HG03064 (cell line): ENCODE measurements around the gene STAT6.

Source experiments
- ATAC-seq: cut with Tn5 transposase; IDR thresholded peaks from one replicate; pipeline ENCODE4 v1.9.1; 2021; ENCODE audit warnings: low read depth; ENCODE audit not compliant: unreplicated experiment

The STAT6 gene

DNA sequence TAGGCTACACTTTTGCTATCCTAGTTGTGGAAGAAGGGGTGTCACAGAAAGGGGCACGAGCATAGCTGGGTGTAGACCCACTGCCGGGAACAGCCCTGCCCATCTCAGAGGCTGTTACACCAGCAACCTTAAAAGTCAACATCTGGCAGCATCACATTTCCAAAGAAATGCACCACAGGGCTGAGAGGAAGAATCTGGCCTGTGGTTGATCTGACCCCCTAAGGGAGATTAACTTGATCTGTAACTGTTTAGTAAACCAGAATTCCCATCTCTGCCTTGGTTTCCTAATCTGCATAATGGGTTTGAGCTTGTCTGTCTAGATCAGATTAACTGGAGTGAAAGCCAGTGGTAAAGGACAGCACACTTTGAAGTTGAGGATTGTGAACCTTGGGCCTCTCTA, 34.9 kb upstream of the STAT6 start:
- no peak for ATAC-seq

DNA sequence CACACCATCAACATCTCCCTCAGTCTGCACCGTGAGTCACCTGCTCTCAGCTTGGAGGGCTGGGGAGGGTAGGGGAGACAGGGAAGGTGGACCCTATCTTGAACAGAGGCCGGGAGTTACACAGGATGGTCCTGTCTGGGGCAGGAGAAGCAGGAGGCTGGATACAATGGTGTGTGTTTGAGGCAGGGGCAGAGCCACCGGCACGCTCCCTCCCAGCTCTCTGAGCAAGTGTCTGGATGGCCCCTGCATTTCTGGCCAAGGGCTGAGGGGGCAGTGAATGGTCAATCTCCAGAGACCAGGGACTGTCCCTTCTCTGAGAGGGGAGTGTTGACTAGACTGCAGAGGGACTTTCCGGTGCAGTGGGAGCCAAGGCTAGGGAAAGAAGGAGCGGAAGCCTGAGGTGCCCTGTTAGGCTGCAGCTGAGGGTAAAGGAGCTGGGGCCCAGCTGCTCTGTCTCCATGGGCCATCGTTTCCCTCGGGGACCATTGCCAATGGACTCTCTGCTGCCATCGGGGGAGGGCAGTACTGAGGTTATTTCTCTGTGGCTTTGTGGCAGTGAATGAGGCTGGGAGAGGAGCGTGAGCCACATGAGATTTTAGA, 34.4 kb upstream of the STAT6 start:
- no peak for ATAC-seq

DNA sequence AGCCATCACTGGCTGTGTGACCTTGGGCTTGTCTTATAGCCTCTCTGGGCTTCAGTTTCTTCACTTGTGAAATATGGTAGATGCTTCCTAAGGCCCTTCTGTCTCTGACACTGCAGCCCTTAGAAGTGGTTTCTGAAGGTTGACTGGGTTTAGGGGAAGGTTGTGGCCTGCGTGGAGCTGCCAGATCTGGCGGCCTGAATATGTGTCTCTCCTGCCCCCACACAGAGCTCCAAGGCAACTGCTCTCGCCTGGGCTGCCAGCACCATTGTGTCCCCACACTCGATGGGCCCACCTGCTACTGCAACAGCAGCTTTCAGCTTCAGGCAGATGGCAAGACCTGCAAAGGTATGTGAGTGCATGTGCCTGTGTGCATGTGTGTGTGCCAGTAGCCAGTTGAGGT, 32.3 kb upstream of the STAT6 start:
- ATAC-seq, result no peak

DNA sequence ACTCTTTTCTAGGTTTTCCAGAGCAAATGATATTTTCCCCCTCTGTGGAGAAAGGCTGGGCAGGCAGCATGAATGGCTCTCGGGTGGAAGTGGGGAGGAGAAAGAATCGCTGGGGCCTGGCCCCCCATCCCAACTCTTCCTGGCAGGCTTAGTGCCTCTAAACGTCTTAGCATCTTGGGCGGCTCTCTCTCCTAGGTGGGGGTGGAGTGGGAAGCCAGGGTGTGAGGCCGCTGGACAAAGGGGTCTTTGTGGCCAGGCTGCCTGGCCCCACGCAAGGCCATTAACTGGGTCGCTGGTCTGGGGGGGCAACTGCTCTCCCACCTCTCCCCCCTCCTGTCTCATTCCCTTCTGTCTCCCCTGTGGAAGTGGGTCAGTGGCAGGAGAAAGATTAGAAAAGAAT, 31.6 kb upstream of the STAT6 start:
- ATAC-seq, result no peak

DNA sequence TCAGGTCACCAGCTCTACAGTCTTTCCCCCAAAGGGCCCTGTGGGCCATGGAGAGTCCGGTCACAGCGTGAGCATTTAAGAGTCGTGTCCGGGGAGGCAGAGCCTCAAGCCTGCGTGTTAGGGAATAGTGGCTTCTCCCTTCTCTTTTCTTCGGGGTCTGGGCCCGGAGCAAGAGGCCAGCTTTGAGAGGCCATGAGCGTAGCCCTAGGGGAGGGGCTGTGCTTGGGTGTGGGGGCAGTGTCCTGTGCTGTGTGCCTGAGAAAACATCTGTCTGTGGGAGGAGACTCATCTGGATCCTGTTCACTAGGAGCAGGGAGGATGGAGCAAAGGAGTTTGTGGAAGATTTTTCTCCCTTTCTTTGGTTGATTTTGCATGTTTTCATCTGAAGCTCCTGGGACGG, 31.0 kb upstream of the STAT6 start:
- ATAC-seq, result no peak

DNA sequence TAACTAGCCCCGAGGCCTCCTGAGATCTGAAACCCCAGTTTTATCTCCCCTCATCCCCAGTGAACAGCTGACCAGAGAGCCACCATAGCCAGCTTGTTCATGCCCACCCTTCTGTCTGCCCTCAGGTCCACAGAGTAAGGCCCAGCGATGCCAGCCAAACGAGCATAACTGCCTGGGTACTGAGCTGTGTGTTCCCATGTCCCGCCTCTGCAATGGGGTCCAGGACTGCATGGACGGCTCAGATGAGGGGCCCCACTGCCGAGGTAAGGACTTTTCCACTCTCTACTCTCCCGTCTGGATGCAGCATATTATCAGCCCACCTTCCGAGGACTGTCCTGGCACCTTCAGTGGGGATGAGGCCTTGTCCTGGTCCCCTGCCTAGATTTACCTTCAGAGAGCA, 30.1 kb upstream of the STAT6 start:
- ATAC-seq, result no peak

DNA sequence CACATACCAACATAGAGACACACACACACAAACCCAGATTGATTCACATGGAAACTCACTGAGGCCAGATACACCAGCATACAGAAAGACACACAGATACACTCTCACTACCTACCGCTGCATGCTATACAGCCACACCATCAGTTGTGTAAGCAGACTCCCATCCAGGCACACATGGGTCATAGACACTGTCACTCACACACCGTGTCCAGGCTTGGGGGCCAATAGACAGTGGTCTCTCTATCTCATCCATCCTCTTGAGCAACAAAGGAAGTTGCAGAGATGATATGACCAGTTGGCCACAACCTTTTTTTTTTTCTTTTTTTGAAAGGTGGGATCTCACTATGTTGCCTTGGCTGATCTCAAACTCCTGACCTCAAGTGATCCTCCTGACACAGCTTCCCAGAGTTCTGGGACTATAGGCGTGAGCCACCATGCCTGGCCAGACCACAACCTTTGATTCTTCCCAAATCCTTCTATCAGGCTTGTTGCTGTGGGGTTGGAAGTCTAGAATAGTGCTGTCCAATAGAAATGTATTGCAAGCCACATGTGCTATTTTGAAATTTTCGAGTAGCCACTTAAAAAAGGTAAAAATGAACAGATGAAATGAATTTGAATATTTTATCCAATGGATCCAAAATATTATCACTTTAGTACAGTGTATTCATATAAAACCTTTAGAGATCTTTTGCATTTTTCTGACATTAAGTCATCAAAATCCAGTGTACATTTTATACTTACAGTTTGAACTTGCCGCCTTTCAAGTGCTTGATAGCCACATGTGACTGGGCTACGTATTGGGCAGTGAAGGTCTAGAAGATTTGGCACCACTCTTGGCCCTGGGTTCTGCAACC, 28.9 kb upstream of the STAT6 start:
- no peak for ATAC-seq

DNA sequence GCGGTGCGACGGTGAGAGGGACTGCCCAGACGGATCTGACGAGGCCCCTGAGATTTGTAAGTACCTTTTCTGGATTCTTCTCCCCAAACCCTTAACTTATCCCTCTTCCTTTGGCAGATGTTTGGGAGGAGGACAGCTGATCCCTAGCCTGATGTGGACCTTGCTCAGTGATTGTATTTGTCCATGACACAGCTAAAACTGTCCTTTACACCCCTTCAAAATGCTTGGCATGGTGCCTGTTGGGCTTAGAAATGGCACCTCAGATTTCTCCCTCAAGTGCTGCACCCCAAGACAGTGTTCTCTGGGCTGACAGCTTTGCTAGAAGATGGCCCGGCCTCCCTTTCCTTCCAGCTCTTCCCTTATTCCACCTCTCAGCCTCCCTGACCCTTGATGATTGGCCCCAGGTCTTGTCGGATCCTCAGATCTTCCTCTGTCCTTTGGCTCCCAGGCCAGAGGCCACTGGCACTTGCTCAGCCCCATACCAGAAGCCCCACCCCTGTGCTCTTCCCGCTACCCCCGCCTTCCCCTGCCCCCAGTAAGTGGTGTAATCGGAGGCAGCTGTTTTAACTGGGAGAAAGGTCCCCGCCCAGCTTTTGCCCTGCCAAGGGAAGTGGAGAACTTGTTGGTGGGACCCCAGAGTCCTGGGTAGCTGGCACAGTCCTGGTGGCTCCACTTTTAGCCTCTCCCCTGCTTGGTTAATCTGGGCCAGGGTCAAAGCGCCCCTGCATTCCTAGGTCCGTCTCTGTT, 27.5 kb upstream of the STAT6 start:
- no peak for ATAC-seq

DNA sequence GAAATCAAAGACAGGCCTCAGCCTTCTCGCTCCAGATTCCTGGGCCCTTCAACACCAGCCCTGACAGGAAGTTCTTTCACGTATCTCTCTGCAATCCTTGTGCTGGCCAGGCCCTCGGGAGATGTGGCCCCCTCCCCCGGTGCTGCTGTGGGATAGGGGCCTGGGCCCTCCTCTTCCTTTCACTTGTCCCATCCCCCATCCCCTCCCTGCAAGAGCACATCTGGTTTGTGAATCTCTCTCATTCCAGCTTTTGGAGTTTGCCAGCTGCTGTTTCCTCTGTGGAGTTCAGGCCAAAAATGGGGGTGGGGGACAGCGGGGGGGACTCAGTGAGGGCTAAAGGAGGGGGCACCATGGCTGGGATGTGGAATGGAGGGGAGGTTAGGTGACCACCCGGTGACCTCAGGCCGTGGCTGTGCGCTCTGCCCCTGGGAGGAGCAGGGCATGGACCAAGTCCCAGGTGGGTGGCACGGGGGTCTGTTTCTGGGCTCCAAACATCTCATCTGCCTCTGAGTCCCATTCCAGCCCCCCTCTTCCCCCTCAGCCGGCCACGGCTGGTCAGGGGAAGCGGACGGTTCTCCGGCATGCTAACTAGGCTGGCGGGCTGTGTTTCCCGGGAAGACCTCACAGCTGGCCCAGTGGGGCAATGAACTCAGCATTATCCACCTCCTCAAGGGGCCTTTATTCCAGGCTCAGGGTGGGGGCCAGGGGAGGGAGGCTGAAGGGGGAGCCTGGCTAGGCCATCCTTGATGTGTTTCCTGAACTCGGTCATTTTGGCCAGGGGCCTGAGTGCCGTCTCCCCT, 24.6 kb upstream of the STAT6 start:
- no peak for ATAC-seq

DNA sequence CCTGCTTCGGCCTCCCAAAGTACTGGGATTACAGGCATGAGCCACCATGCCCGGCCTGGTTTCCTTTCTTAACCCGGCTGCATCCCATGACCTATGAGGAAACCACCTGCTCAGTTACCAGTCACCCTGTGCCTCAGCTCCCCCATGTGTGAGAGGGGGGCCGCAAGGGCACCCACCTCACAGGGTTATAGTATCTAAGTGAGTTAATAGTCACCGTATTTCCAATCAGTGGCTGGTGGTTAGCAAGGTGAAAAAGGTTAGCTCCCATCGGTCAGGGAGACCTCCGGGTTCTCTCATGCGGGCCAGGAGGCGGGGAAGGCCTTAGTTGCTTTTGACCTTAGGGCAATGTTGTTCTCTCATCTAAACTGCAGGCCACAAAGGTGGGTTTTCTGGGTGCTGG, 23.8 kb upstream of the STAT6 start:
- no peak for ATAC-seq

DNA sequence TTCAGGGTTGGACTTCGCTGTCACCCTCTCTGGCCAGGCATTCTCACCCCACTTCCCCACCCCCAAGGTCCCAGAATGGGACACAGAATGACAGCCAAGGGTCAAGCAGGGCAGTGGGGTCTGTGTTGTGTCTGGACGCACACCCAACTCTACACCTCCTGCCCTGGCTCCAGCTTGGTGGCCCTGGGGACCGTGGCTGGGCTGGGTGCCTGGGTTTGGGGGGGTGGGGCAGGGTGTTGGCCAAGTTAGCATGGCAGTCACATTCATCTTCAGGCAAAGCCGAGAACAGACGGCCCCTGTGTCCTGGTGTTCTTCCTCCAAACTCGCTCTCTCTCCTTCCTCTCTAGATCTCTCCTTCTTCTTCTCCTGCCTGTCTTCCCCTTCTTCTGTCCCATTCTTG, 22.8 kb upstream of the STAT6 start:
- no peak for ATAC-seq

DNA sequence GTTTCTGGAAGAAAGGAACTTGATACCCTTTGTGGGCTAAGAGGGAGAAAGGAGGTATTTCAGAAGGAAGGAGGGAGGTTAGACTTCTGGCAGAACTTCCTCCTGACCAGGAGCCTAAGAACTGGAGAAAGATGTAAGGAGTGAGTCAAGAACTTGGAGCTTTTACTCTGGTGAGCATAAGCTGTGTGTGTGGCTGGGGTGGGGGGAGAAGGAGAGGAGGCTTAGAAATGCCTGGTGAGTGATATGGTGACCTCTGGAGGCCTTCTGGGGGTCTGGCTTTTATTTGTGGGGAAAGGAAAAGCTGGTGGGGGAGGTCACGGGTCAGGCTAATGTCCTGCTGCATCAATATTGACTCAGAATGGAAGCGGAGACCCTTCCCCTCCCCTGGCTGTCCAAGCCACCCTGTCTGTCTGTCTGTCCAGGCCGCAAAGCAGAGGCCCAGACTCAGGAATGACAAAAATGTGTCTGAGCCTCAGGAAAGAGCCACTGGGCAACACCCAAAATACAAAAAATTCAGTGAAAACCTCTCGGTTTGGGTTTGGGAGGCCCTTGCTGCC, 21.9 kb upstream of the STAT6 start:
- ATAC-seq, result no peak

DNA sequence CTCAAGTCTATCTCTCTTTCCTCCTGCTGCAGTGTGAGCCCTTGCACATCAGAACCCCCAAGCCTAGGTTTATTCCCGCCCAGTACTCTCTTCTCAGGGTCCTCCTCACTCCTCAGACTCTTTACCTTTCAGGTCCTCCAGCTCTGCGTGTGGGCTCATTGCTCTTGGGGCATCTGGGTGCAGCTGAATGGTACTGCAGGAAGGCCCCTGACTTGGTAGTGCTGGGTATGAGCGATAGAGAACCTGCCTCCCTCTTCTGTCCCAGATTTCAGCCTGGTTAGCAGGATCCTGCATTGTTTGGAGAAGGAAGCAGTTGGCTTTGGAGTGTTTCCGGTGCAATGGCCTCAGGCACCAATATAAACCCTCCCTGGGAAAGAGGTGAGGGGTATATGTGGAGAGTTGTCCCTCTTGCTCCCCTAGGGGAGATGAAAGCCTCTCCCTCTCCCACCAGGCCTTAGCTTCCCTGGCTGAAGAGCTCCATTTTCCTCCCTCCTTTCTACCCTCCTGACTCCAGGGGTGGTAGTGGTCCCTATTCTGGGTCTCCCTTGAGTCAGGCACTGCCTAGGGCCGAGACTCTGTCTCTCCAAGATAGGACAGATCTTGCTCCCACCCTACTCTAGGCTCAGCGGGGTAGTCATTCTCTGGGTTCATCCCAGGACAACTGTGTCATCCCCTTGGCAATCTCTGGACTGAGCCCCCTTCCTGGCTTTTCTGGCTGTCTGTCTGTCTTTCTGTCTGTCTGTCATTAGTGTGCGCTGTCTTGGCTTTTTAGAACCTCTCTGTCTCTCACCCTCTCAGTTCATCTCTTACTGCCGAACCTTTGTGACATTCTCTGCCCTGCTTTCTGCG, 21.0 kb upstream of the STAT6 start:
- ATAC-seq, result no peak

DNA sequence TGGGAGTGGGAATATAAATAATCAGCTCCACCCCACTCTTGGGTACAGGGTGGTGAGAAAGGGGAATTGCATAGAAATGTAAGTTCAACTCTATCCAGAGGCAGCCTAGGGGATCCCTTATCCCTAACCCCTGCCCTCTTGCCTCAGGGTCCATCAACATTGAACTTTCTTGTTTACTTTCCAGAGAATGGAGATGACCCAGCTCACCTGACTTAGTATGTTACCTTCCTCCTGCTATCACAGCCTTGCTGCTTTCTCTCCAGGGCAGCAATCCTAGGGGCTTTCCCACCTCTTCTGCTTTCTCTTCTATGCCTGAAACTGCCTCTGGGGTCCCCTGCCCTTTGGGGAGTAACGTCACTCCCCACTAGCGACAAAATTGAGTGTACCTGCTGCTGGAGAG, 19.8 kb upstream of the STAT6 start:
- ATAC-seq, result no peak

DNA sequence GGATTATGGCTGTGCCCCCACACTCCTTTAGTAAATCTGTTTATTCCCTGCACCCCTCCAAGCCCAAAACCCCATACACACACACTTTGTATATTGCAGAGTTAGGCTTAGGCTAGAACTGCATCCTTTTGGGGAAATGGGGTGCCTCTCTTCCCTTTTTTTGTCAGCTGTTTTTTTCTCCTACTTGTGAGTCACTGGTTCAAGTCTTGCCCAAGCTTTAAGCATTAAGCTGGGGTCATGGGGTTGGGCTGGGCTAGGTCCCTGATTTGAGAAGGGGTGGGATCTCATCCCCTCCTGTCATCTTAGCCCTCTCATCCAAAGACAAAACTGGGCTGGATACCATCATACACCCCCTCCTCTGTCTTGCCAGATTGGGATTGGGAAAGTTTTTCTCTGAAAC, 18.7 kb upstream of the STAT6 start:
- ATAC-seq, result no peak

DNA sequence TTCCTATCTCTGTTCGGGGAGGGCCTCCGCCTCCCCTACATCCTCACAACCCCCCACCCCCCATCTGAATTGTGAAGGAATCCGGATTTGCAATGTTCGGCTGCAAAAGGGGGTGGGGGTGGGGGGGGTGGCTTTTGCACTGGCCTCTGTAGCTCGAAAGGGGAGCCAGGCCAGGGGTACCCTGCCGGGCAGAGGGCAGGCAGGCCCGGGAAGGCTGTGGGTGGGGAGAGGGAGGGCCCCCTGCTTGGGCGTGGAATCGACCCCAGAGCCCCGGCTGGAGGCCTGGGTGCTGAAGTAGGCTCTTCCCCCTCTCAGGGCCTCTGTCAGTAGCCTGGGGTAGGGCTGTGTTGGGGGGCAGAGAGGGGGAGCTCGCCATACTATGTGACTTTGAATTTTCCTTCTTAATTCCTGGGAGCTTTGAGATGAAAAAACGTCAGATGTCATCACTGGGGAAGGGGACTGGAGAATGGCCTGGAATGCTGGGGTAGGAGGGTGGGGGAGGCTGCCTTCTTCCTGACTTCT, 18.2 kb upstream of the STAT6 start:
- no peak for ATAC-seq

DNA sequence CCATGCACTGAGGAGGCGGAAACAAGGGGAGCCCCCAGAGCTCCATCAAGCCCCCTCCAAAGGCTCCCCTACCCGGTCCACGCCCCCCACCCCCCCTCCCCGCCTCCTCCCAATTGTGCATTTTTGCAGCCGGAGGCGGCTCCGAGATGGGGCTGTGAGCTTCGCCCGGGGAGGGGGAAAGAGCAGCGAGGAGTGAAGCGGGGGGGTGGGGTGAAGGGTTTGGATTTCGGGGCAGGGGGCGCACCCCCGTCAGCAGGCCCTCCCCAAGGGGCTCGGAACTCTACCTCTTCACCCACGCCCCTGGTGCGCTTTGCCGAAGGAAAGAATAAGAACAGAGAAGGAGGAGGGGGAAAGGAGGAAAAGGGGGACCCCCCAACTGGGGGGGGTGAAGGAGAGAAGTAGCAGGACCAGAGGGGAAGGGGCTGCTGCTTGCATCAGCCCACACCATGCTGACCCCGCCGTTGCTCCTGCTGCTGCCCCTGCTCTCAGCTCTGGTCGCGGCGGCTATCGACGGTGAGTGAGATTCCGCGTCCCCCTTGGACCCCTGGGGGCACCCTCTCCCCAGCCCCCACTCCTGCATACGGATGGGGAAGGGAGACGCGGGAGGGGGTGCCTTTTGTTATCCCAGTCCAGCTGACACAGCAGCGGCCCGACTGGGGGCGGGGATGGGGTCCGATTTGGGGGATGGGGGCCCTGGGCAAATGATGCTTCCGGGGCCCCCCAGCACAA, 17.5 kb upstream of the STAT6 start:
- no peak for ATAC-seq

DNA sequence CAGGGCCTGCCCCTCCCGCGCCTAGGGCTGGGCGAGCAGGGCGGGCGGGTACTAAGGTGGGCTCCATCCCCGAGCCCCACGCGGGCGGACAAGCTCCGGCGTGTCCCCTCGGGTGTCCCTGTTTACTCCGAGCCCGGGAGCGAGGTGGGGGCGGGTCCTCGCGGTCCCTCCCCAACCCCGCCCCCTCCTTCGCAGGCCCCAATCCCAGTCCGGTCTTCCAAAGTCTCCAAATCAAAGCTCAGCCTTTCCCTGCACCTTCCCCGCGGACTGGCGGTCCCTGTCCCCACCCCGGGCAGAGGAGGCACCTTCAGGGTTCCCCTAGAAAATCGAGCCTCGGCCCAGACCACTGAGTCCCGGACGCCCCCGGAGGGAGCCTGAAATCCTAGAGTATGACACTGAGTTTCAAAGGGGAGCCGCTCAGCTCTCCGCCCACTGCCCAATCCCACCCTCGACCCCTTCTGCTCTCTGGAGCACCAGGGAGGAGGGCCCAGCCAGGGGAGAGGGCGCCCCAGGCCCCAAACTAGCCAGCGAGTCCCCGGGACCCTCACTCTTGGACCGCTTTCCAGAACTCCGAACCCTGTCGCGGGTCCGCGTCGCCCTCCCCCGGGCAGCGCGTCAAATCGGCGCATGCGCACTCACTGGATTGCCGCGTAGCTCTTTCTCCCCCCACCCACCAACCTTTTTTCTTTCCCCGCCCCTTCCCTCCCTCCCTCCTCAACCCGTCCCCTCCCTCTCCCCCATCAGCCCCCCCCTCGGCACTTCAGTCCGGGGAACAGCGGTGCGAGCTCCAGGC, 16.8 kb upstream of the STAT6 start, which contains the start of gene LRP1:
TSS of gene LRP1 (plus strand) at position 758 of the 793 bp plus-strand sequence. CDS start 482 bp downstream, outside the sequence.
- ATAC-seq, result no peak
